HG03558 (cell line): ENCODE results near the gene CDKN2A.

Source experiments
- ATAC-seq: cut with Tn5 transposase; IDR thresholded peaks from one replicate; pipeline ENCODE4 v1.9.1; 2021; ENCODE audit warnings: moderate number of reproducible peaks; ENCODE audit not compliant: unreplicated experiment; ENCODE audit errors: extremely low read depth

Gene CDKN2A

DNA sequence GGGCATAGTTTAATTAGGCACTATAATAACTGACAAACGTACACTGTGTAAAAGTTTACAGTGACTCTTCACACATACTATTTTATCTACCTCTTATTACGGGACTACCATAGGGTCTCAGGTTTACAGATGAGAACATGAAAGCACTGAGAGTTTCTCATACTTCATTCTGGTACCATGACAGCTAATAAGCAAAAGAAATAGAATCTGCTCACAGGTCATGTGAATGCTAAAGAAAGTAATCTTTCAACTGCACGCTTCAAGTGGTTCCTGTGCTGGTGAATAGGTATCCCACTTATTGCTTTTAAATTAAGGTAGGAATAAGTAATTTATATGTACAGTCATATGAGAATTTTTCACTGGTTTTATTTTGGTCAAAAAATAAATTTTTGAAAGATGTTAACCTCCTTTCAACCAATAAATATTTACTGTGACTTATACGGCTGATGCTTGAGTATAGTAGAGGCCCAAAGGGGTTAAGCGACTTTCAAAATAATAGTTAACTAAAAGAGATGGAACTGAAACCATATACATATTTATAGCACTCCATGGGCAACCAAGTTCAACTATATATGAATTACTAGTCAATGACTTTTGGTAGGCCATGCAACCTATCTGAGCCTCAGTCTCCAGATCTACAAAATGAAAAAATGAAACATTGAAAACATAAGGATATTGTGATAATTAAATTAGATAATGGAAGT is 8.1 kb downstream of the CDKN2A start:
- ATAC-seq, result no peak

DNA sequence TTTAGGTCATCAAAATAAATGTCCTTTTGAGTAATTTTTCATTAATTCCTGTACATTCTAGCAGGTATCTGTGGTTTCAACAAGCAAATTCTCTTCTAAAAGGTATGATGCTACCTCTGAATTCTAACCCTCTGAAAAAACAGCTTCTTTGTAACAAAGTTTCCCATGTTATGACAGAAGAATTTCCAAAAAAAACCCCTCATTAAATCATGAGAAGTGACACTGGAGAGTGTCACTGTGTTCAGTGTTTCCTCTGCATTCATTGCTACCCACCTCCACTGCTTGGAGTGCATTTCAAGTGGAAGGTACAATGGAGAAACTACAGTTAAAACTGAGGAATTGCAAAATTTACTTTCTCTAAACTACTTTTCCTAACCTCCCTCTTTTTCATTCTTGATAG is 10.1 kb downstream of the CDKN2A start:
- no peak for ATAC-seq

DNA sequence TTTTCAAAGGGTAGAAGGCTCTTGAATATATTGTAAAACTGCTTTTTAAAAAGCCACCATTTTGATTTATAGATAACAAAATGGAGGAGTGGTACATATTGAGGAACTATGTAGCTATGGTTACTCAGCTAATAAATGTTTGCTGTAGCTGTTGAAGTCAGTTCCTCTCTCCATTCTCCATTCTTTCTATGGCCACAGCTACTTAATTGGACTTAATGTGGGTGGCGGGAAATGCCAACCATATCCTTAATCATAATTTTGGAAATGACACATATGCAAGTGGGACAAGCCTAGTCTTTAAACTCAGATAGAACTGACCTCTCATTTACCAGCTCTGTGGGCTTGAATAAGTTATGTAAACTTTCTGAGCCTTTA is 10.6 kb downstream of the CDKN2A start:
- no peak for ATAC-seq

DNA sequence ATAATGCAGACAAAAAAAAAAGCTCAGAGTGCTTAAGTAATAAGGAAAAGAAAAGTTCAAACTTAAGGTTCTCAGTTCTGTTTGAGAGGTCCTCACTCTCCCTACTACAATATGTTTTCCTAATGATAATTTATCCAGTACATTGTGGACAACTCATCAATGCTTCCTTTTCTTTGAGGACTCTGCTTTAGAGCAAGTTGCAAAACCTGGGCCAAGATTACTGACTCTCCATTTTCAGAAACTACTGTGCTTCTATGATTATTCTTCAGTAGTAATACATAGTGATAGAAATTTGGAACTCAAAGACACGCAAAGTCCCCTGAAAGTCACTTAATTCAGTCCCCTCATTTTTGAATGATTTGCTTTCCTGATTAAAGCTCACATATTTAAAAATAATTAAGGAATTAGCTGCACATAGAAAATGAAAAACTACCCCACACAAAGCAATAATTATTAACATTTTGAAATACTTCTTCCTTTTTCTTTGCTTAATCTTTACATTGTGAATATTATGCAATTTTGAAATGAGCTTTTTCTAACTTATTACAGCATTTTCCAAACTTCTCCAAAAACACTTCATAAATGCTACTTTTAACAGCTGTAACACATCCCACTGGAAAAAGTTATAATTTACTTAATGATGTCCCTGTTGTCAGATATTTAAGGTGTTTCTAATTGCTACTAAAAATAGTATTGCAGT is 11.2 kb downstream of the CDKN2A start:
- no peak for ATAC-seq

DNA sequence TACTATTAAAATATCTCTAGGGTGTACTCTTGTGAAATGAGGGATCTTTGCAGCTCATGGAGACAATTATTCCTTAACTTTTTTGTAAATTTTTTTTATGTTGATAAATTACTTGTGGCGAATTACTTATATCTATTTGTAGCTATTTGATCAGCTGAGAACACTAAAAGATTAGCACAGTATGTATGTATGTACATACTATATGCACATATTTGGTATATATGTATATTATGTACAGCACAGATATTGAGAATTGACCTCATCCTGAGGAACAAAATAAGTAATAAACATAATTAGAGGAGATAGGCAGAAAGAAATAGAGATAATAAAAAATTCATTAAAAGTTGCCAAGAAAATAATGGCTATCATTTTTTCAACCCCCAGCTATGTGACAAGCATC is 11.8 kb downstream of the CDKN2A start:
- no peak for ATAC-seq

DNA sequence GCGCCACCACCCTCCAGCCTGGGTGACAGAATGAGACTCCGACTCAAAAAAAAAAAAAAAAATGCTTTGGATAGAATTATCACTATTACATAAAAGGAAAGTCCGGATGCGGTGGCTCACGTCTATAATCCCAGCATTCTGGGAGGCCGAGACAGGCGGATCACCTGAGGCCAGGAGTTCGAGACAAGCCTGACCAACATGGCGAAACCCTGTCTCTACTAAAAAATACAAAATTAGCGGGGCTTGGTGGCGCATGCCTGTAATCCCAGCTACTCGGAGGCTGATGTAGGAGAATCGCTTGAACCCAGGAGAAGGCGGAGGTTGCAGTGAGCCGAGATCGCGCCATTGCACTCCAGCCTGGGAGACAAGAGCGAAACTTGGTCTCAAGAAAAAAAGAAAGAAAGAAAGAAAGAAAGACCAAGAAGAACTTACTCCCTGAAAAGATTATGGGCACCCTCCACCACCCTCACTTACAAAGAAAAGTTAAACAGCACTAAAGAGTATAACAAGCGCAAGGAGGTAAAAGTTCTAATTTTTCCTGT is 17.8 kb downstream of the CDKN2A start:
- ATAC-seq, result no peak

DNA sequence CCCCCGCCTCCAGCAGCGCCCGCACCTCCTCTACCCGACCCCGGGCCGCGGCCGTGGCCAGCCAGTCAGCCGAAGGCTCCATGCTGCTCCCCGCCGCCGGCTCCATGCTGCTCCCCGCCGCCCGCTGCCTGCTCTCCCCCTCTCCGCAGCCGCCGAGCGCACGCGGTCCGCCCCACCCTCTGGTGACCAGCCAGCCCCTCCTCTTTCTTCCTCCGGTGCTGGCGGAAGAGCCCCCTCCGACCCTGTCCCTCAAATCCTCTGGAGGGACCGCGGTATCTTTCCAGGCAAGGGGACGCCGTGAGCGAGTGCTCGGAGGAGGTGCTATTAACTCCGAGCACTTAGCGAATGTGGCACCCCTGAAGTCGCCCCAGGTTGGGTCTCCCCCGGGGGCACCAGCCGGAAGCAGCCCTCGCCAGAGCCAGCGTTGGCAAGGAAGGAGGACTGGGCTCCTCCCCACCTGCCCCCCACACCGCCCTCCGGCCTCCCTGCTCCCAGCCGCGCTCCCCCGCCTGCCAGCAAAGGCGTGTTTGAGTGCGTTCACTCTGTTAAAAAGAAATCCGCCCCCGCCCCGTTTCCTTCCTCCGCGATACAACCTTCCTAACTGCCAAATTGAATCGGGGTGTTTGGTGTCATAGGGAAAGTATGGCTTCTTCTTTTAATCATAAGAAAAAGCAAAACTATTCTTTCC is 19.3 kb downstream of the CDKN2A start:
- no peak for ATAC-seq

DNA sequence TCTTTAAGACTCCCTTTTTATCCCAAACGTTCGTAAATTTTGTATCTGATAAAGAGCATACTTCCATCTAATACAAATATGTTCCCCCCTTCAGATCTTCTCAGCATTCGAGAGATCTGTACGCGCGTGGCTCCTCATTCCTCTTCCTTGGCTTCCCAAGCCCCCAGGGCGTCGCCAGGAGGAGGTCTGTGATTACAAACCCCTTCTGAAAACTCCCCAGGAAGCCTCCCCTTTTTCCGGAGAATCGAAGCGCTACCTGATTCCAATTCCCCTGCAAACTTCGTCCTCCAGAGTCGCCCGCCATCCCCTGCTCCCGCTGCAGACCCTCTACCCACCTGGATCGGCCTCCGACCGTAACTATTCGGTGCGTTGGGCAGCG is 19.9 kb downstream of the CDKN2A start:
- no peak for ATAC-seq

DNA sequence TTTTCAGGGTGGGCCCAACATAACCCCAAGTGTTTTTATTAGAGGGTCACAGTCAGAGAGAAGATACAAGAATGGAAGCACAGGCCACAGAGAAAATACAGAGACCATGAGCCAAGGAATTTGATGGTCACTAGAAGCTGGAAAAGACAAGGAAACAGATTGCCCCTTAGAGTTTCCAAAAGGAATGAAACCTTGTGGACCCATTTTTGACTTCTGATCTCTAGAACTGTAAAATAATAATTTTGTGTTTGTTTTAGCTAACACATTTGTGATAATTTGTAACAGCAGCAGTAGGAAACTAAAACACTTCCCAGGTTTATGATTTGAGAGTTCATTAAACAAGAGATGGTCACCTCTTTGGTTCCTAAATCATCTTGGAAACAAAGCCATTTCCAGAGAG is 21.8 kb downstream of the CDKN2A start:
- no peak for ATAC-seq

DNA sequence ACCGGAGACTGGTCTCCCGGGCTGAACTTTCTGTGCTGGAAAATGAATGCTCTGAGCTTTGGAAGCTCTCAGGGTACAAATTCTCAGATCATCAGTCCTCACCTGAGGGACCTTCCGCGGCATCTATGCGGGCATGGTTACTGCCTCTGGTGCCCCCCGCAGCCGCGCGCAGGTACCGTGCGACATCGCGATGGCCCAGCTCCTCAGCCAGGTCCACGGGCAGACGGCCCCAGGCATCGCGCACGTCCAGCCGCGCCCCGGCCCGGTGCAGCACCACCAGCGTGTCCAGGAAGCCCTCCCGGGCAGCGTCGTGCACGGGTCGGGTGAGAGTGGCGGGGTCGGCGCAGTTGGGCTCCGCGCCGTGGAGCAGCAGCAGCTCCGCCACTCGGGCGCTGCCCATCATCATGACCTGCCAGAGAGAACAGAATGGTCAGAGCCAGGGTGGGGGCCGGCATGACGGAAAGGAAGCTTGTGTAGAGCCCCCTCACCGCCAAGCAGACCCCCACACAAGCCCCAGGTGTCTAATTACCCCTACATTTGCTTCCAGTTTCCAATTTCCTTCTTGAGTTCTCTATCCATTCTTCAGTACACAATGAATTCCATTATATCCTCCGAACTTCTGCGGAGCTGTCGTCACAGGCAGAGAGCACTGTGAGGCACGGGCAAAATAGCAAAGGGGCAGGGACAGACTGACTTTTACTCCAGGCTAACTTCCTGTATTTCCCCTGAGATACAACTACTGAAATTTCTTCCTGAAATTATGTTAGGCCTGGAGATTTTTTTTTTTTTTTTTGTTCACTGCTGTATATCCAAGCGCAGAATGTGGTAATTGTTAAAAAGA is 23.2 kb downstream of the CDKN2A start:
- no peak for ATAC-seq

DNA sequence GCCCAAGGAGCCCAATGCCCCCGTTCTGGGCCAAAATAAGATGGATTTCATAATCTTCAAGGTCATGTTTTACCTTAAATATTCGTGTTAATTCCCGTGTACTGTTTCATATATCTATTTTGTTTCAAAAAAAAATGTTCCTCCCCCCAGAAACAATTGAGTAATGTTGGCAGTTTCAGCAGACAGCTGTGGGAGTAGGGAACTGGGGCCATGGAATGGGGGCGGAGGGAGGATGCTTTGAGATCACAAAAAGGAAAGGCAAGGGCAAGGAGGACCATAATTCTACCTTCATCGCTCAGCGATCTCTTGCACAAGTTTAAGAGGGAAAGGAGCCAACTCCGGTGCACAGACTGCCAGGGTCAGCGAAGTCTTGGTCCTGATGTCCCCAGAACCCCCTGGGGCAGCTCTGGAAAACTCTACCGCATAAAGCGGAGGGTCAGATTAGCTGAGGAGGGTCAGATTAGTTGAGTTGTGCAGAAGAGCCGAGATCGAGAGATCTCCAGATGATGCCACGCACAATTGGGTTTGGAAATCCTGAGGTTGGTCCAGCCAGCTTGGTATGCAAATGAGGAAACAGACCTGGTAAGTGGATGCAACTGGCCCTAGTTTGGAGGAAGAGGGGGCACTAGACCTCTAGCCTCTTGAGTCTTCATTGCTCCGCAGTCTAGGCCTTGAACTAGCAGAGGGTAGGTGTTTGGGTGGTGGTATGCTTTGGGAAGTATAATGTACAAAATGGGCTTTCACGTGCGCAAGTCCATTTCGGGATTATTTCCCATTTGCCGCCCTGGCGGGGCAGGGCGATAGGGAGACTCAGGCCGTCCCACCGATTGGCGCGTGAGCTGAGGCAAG is 24.0 kb downstream of the CDKN2A start:
- ATAC-seq, result no peak

DNA sequence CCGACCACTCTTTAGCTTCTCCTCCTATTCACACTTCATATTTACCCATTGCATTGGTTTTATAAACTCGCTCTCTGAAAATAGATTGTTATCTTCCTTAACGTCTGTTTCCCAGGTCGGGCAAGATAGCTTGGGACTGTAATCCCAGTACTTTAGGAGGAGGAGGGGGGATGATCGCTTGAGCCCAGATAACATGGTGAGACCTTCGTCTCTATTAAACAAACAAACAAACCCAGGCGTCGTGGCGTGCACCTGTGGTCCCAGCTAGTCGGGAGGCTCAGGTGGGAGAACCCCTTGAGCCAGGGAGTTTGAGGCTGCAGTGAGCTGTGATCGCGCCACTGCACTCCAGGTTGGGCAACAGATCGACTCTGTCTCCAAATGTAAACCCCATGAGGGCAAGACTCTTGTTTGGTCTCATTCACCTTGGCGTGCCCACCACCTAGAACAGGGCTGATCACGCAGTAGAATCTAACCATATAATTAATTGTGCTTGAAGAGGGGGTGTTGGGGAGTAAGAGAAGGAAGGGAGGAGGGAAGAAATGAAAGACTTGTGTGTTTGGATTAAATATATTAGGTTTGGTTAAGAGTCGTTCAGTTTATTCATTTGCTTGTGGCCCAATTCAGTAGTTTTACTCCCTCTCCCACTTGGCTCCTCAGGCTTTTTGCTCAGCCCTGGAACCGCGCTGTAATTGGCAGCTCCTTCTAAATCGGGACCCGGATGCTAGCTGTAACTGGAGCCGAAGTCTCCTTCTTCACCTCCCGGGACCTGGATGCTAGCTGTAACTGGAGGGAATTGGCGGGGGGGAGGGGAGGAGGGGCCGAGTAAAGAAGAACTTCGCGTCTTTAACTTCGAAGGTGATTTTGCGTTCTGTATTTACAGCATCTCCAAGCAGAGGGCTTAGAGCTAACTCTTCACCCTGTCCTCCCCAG is 24.9 kb downstream of the CDKN2A start:
- ATAC-seq, result no peak

DNA sequence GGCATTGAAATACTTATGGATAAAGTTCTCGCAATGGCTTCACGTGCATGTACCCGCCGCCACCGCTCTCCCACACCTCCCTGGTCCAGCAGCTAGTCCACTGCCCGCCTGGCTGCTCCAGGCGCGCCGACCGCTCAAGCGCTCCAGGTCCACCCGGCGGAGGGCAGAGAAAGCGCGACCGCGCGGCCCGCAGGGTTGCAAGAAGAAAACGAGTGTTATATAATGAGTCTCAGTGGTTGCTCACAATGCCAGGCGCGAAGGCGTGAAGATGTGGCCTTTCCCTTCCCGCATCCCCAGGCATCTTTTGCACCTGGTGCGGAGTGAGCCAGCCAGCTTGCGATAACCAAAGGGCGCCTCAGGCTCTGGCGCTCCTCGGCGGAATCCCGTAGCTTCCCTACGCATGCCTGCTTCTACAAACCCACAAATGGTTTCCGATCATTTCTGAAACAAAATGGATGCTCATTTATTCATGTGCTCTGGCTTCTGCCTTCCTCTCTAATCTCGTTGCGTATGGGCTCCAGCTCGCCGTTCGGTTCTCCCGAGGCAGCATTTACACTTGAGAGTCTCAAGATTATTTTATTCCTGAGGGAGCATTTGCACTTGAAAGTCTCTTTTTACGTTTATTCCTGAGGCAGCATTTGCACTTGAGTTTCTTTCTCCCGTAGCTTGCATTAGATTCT is 25.7 kb downstream of the CDKN2A start:
- ATAC-seq, result no peak

DNA sequence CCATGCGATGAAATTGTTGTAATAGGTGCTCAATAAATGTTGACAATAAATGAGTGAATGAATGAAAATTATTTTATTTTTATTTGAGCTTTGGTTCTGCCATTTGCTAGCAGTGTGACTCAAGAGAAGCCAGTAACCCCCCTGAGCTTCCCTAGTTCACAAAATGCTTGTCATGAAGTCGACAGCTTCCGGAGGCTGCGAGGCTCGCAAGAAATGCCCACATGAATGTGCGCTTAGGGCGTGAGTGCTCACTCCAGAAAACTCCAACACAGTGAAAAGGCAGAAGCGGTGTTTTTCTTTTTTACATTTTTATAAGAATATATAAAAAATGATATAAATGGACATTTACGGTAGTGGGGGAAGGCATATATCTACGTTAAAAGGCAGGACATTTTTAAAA is 26.5 kb downstream of the CDKN2A start:
- no peak for ATAC-seq

DNA sequence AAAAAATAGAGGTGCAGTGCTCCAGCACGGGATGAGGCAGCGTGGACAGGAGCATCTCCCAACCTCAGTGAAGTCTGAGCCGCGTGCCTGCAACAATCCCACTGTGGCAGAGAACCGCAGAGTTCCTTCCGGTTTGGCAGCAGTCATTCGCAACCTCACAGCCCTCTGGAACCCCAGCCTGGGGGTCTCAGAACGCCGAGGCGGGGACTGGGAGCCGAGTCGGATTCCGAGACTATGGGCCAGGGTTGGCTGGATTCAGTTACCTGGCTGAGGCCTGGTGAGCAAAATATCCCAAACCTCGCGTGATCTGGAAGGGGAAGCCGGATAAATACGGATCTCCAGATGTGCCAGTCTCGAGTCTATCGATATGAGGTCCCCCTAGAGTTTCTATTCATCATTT is 27.0 kb downstream of the CDKN2A start:
- ATAC-seq, result no peak

DNA sequence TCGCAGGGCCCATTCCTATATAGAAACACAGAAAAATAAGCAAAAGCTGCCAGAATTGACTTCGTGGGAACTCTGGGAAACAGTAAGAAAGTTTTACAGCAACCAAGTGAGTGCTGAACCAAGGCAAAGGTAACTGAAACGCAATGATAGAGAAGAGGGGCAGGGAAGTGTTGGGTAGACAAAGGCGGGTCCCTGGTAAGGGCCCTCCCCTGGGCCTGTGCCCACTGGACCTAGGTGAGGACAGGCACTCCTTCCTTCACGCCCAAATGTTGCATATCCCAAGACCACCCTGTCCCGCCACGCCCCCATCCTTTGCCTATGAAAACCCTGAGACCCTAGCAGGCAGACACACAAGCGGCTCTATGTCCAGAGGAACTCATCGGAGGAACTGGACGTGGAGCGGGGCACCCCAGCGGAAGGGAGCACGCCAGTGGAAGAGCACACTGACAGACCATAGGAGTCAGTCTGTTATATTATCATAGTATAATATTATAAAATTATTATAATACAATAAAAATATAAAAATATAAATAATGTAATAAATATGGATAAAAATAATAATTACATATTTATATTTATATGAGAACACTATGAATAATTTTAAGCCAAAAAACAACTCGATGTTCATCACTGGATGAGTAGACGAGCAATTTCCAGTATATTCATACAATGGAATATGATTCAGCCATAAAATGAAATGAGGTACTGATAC is 27.9 kb downstream of the CDKN2A start:
- ATAC-seq, result no peak

DNA sequence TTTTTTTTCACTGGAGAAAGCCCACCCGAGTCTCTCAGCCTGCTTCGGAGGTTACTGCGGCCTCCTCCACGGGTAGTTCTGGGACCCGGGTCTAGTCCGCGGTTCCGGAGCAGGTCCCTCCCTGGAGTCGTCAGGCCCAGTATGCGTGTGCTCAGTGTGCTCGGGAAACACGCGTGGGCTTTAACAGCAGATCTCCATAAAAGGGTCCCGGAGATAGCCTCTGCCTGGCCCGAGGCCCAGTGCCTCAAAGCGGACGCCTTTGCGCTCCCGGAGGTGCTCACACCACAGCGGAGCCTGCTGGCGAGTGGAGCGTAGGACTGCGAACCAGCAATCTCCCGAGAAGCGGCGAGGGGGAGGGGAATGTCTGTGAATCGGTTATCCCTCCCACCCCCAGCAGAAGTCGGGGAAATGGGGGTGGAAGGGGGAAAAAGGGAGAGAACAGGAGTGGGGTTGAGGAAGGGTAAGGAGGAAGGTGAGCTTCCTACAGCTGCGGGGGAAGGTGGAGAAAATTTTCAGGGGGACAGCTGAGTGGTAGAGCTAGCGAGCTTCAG is 28.7 kb downstream of the CDKN2A start:
- ATAC-seq, result peak; percentile 63
